MM.1S (cell line): Measurements from ENCODE around the gene TCOF1.

ENCODE experiments used
- DNase-seq: peaks from one replicate; pipeline ENCODE4 v3.0.0-alpha.2; 2015
- H2AFZ ChIP-seq: fragments of 300-600 bp; sonication (generic); 2 replicates; pipeline ENCODE4 v1.6.0; 2016; ENCODE audit warnings: antibody characterized with exemption, low read length
- H3F3A ChIP-seq: fragments of 300-600 bp; sonication (generic); 2 replicates; pipeline ENCODE4 v1.6.1; 2016; ENCODE audit warnings: mild to moderate bottlenecking, antibody characterized with exemption, low read length, moderate library complexity, mixed read lengths; ENCODE audit not compliant: insufficient read depth
- H3K27ac ChIP-seq: fragments of 300-600 bp; sonication (generic); 2 replicates; pipeline ENCODE4 v1.5.1; 2016; ENCODE audit warnings: mild to moderate bottlenecking, low read length
- H3K27me3 ChIP-seq: fragments of 300-600 bp; sonication (generic); replicated peaks from 2 replicates; pipeline ENCODE4 v1.6.0; 2016; ENCODE audit warnings: low read length; ENCODE audit not compliant: insufficient read depth
- H3K36me3 ChIP-seq: fragments of 300-600 bp; sonication (generic); replicated peaks from 2 replicates; pipeline ENCODE4 v1.6.1; 2016; ENCODE audit warnings: mild to moderate bottlenecking, low read length, mixed read lengths; ENCODE audit not compliant: insufficient read depth
- H3K4me1 ChIP-seq: fragments of 300-600 bp; sonication (generic); 2 replicates; pipeline ENCODE4 v1.6.1; 2016; ENCODE audit warnings: low read length, mixed read lengths
- H3K4me2 ChIP-seq: fragments of 300-600 bp; sonication (generic); 2 replicates; pipeline ENCODE4 v1.6.0; 2016; ENCODE audit warnings: low read depth, low read length
- H3K4me3 ChIP-seq: fragments of 300-600 bp; sonication (generic); 2 replicates; pipeline ENCODE4 v1.5.1; 2016; ENCODE audit warnings: low read length, mixed read lengths
- H3K79me2 ChIP-seq: fragments of 300-600 bp; sonication (generic); 2 replicates; pipeline ENCODE4 v1.6.1; 2016; ENCODE audit warnings: mixed run types, low read length, mixed read lengths
- H3K9ac ChIP-seq: fragments of 300-600 bp; sonication (generic); 2 replicates; pipeline ENCODE4 v1.6.1; 2016; ENCODE audit warnings: low read length, mixed read lengths
- H3K9me2 ChIP-seq: fragments of 300-600 bp; sonication (generic); replicated peaks from 2 replicates; pipeline ENCODE4 v1.6.1; 2016; ENCODE audit warnings: mild to moderate bottlenecking, low read length, mixed read lengths; ENCODE audit not compliant: insufficient read depth
- H3K9me3 ChIP-seq: fragments of 300-600 bp; sonication (generic); replicated peaks from 2 replicates; pipeline ENCODE4 v1.6.1; 2016; ENCODE audit warnings: mild to moderate bottlenecking, low read length, mixed read lengths; ENCODE audit not compliant: insufficient read depth
- H4K20me1 ChIP-seq: fragments of 300-600 bp; sonication (generic); 2 replicates; pipeline ENCODE4 v1.6.1; 2016; ENCODE audit warnings: mild to moderate bottlenecking, low read length, moderate library complexity, mixed read lengths; ENCODE audit not compliant: insufficient read depth
- CTCF ChIP-seq: fragments of 300-600 bp; sonication (generic); IDR thresholded peaks from 2 replicates; pipeline ENCODE4 v1.5.1; 2016; ENCODE audit warnings: antibody characterized with exemption, low read length, mixed read lengths
- EZH2 ChIP-seq: fragments of 300-600 bp; sonication (generic); optimal IDR thresholded peaks from 2 replicates; pipeline ENCODE3; 2017; ENCODE audit warnings: low read depth, mild to moderate bottlenecking, antibody characterized with exemption, low read length, mixed read lengths
- EZH2phosphoT487 ChIP-seq: fragments of 300-600 bp; sonication (generic); IDR thresholded peaks from 2 replicates; pipeline ENCODE4 v1.6.1; 2018; ENCODE audit warnings: antibody characterized with exemption, low read length

The TCOF1 gene

GRCh38 chr5:150428978-150429377 lies 71.5 kb downstream of the TCOF1 start:
- Histone ChIP-seq H3K4me2 (no peak overlapping the region), H3K4me1 (no peaks in the 10 kb centered on the region), H3K9me3 (no peaks in the 10 kb centered on the region), H3K9me2 (no peaks in the 10 kb centered on the region), H3K79me2 (no peaks in the 10 kb centered on the region), H3K27me3 (no peaks in the 10 kb centered on the region), H4K20me1 (no peaks in the 10 kb centered on the region), H3F3A (no peaks in the 10 kb centered on the region), H2AFZ (no peak overlapping the region), H3K9ac (no peak overlapping the region), H3K4me3 (no peak overlapping the region), H3K36me3 (no peaks in the 10 kb centered on the region), H3K27ac (no peak overlapping the region)
- DNase-seq: no peak
- TF ChIP-seq EZH2: no peak
- no peak for TF ChIP-seq EZH2phosphoT487
- TF ChIP-seq CTCF: no peak

- Histone ChIP-seq H3K36me3 (no peaks in the 10 kb centered on the region), H3K4me1 (no peaks in the 10 kb centered on the region), H3K27ac (no peak overlapping the region), H3K4me3 (no peak overlapping the region), H3F3A (no peaks in the 10 kb centered on the region), H4K20me1 (no peaks in the 10 kb centered on the region), H3K9me2 (no peaks in the 10 kb centered on the region), H3K27me3 (no peaks in the 10 kb centered on the region), H3K4me2 (no peak overlapping the region), H3K79me2 (no peaks in the 10 kb centered on the region), H2AFZ (no peak overlapping the region), H3K9me3 (no peaks in the 10 kb centered on the region), H3K9ac (no peak overlapping the region)
- no peak for DNase-seq
- TF ChIP-seq EZH2phosphoT487 (no peak), CTCF (no peak), EZH2 (no peak)
Measured at GRCh38 chr5:150429410-150429873, 71.9 kb downstream of the TCOF1 start.

GRCh38 chr5:150431048-150431447 lies 73.6 kb downstream of the TCOF1 start:
- no peak overlapping the region for H3K4me2 ChIP-seq
- H3K36me3 ChIP-seq: no peaks in the 10 kb centered on the region
- H3K79me2 ChIP-seq: no peaks in the 10 kb centered on the region
- H3K4me3 ChIP-seq: no peak overlapping the region
- H4K20me1 ChIP-seq: no peaks in the 10 kb centered on the region
- no peak for TF ChIP-seq EZH2phosphoT487
- no peak for TF ChIP-seq CTCF
- TF ChIP-seq EZH2: no peak
- no peak overlapping the region for H3K9ac ChIP-seq
- no peak for DNase-seq
- H3K27me3 ChIP-seq: no peaks in the 10 kb centered on the region
- H3K27ac ChIP-seq: no peak overlapping the region
- no peaks in the 10 kb centered on the region for H3K9me2 ChIP-seq
- H3K4me1 ChIP-seq: peaks cover 3% of the 10 kb centered on the region; the same call in 1 of the 2 replicates
- no peaks in the 10 kb centered on the region for H3K9me3 ChIP-seq
- no peak overlapping the region for H2AFZ ChIP-seq
- no peaks in the 10 kb centered on the region for H3F3A ChIP-seq
